ENCODE results near the gene COX10.
"Not testable (repeated sequence)": the region's sequence is repeated elsewhere in the genome, so short reads cannot be mapped to it uniquely, and the experiment has no call there.

COX10 gene

GRCh38 chr17:14190774-14191173 is 121.5 kb downstream of the COX10 start:
- not testable (repeated sequence) for H3K36me3 ChIP-seq (ENCODE audit: insufficient read depth, low read length); H3K9ac ChIP-seq (ENCODE audit: low read depth, low read length); H3K9me3 ChIP-seq (ENCODE audit: control insufficient read depth, insufficient read depth, low read length); H3K4me1 ChIP-seq (ENCODE audit: insufficient read depth, low read length)

DNA sequence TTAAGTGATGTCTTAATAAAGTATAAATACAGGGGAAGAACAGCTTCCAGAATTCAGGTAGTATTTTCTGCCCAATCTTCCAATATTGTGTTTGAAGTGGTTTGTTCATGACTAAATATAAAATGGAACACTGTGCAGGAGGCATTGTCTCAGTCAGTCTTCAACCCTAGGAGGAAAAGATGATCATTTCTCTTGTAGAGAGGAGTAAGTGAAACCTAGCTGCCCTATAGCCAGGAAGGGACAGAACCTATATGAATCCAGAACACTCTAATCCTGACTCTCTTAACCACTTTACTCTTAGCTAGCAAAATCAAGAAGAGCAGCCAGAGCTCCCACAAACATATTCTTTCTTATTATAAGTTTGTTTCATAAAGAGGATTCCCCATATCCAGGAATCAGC is 122.2 kb downstream of the COX10 start:
- not testable (repeated sequence) for H3K36me3 ChIP-seq (ENCODE audit: insufficient read depth, low read length); H3K4me1 ChIP-seq (ENCODE audit: insufficient read depth, low read length); H3K9ac ChIP-seq (ENCODE audit: low read depth, low read length); H3K9me3 ChIP-seq (ENCODE audit: control insufficient read depth, insufficient read depth, low read length)

DNA sequence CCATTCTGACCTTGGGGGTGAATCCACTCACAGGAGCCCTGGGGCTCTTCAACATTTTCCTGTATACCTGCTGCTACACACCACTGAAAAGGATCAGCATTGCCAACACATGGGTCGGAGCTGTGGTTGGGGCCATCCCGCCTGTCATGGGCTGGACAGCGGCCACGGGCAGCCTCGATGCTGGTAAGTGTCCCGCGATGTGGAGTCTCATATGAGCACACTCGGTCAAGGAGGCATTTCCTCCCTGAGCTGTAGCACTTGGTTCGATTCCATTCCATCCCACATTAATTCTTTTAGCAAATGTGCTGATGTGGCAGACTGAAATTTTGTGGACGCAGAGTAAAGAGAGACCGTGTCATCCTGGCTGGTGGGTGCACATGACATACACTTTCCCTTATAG is 122.7 kb downstream of the COX10 start:
- H3K9me3 ChIP-seq (ENCODE audit: control insufficient read depth, insufficient read depth, low read length); H3K4me1 ChIP-seq (ENCODE audit: insufficient read depth, low read length); H3K36me3 ChIP-seq (ENCODE audit: insufficient read depth, low read length); H3K9ac ChIP-seq (ENCODE audit: low read depth, low read length): not testable (repeated sequence)

GRCh38 chr17:14192636-14193344 is 123.5 kb downstream of the COX10 start:
- not testable (repeated sequence) for H3K9ac ChIP-seq (ENCODE audit: low read depth, low read length); H3K9me3 ChIP-seq (ENCODE audit: control insufficient read depth, insufficient read depth, low read length); H3K4me1 ChIP-seq (ENCODE audit: insufficient read depth, low read length); H3K36me3 ChIP-seq (ENCODE audit: insufficient read depth, low read length)

DNA sequence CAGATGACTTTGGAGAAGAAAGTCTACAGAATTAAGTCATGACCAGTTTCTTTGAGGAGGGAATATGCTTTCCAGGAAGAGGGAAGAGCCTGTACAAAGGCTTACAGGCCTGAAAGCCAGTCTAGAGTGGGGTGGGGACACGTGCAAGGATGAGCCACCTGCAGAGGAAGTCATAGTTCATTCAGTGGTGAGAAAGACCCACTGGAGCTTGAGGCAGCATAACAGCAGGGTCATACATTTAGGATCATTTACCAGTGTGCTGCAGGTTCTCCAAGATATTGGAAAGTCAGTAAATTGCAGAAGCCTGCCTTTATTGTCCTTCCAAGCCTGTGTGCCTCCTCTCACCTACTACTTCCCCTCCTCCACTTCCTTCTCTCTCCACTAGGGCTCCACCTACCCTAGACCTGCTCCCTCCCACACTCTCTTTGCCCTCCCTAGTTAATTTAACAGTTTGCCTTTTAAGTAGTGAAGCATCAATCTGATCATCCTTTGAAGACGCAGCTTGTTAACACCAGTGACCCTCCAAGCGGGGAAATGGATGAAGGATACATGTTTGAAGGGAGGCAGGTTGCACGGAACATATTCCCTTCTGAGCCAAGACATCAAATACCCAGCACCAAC is 127.2 kb downstream of the COX10 start:
- Histone ChIP-seq H3K4me1 (ENCODE audit: insufficient read depth, low read length) (peaks cover 2% of the 10 kb centered on the region; the same call in 1 of the 2 replicates), H3K9me3 (ENCODE audit: control insufficient read depth, insufficient read depth, low read length) (no peaks in the 10 kb centered on the region), H3K36me3 (ENCODE audit: insufficient read depth, low read length) (peaks cover 2% of the 10 kb centered on the region; the same call in 1 of the 2 replicates), H3K9ac (ENCODE audit: low read depth, low read length) (no peak overlapping the region)

GRCh38 chr17:14197057-14197456 is 127.8 kb downstream of the COX10 start:
- Histone ChIP-seq H3K9me3 (ENCODE audit: control insufficient read depth, insufficient read depth, low read length) (no peaks in the 10 kb centered on the region), H3K9ac (ENCODE audit: low read depth, low read length) (no peak overlapping the region), H3K36me3 (ENCODE audit: insufficient read depth, low read length) (peaks cover 2% of the 10 kb centered on the region; the same call in 1 of the 2 replicates), H3K4me1 (ENCODE audit: insufficient read depth, low read length) (peaks cover 4% of the 10 kb centered on the region; the same call in 1 of the 2 replicates)

DNA sequence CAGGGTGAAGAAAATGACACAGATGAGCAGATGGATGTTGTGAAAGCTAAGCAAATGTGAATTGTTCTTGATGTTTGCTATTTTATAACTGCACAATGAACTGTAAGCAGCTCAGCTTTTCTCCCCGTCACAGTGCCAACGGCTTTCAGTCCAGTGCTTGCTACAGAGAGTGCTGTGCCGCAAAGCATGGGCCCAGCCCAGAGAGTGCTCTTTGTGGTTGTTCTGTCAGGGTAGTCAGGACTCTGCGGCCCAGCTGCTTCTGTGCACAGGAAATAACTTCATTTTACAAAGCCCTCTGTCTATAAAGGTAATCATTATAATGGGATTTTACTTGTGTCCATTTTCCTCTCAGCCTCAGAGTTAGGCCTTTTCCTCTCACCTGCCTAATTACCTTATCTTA is 128.3 kb downstream of the COX10 start:
- Histone ChIP-seq H3K36me3 (ENCODE audit: insufficient read depth, low read length) (peaks cover 2% of the 10 kb centered on the region; the same call in 1 of the 2 replicates), H3K9me3 (ENCODE audit: control insufficient read depth, insufficient read depth, low read length) (no peaks in the 10 kb centered on the region), H3K4me1 (ENCODE audit: insufficient read depth, low read length) (peaks cover 4% of the 10 kb centered on the region; the same call in 1 of the 2 replicates), H3K9ac (ENCODE audit: low read depth, low read length) (no peak overlapping the region)

DNA sequence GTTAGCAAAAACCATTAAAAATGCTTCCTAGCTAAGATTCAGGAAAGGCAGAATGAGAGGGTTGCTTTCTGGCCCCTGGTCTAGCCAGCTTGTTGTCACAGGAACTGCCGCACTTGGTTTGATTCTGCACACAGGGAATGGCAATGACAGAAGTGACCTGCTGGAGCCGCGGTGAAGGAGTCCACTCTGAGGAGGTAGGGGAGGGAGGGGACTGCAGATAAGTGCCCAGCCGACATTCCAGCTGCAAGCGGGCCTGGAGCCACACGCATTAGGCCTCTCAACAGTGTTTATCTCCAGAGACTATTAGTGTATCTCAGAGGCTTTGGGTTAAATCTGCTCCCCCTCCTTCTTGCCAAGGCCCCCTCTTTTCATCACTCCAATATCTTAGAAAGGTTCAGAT is 128.7 kb downstream of the COX10 start:
- H3K9ac ChIP-seq (ENCODE audit: low read depth, low read length), result no peak overlapping the region
- peaks cover 2% of the 10 kb centered on the region; the same call in 1 of the 2 replicates for H3K36me3 ChIP-seq (ENCODE audit: insufficient read depth, low read length)
- peaks cover 4% of the 10 kb centered on the region; the same call in 1 of the 2 replicates for H3K4me1 ChIP-seq (ENCODE audit: insufficient read depth, low read length)
- H3K9me3 ChIP-seq (ENCODE audit: control insufficient read depth, insufficient read depth, low read length), result no peaks in the 10 kb centered on the region

- Histone ChIP-seq H3K9ac (ENCODE audit: low read depth, low read length) (no peak overlapping the region), H3K36me3 (ENCODE audit: insufficient read depth, low read length) (peaks cover 2% of the 10 kb centered on the region; the same call in 1 of the 2 replicates), H3K4me1 (ENCODE audit: insufficient read depth, low read length) (peaks cover 4% of the 10 kb centered on the region; the same call in 1 of the 2 replicates), H3K9me3 (ENCODE audit: control insufficient read depth, insufficient read depth, low read length) (no peaks in the 10 kb centered on the region)
These were observed 129.3 kb downstream of the COX10 start for GRCh38 chr17:14198575-14198974.

- H3K36me3 ChIP-seq (ENCODE audit: insufficient read depth, low read length), result peaks cover 2% of the 10 kb centered on the region; the same call in 1 of the 2 replicates
- H3K9me3 ChIP-seq (ENCODE audit: control insufficient read depth, insufficient read depth, low read length), result no peaks in the 10 kb centered on the region
- peaks cover 4% of the 10 kb centered on the region; the same call in 1 of the 2 replicates for H3K4me1 ChIP-seq (ENCODE audit: insufficient read depth, low read length)
- no peak overlapping the region for H3K9ac ChIP-seq (ENCODE audit: low read depth, low read length)
These were observed 130.3 kb downstream of the COX10 start for GRCh38 chr17:14199601-14200000.

DNA sequence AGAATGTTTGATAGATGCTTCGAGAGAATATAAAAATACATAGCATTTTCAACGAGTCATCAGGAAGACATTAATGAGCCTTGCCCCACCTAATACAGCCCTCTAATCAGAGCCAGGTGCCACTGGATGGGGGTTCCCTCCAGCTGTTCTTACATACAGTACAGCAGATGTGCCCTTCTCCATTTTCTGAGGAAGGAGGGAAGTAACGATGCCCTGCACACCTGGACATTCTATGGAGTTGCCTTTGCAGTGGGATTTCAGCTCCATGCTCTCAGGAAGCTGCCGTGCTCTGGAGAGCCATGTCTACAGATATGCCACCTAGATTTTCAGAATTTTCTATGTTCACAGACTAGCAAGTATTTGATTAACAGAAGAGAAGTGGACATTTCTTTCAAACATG is 131.1 kb downstream of the COX10 start:
- H3K4me1 ChIP-seq (ENCODE audit: insufficient read depth, low read length), result peaks cover 4% of the 10 kb centered on the region; the same call in 1 of the 2 replicates

GRCh38 chr17:14201021-14201987 is 132.0 kb downstream of the COX10 start:
- Histone ChIP-seq H3K36me3 (ENCODE audit: insufficient read depth, low read length) (peaks cover 2% of the 10 kb centered on the region; the same call in 1 of the 2 replicates), H3K9me3 (ENCODE audit: control insufficient read depth, insufficient read depth, low read length) (no peaks in the 10 kb centered on the region)

More for the DNA sequence above, 131.1 kb downstream of the COX10 start:
- Histone ChIP-seq H3K9me3 (ENCODE audit: control insufficient read depth, insufficient read depth, low read length) (no peaks in the 10 kb centered on the region), H3K36me3 (ENCODE audit: insufficient read depth, low read length) (peaks cover 2% of the 10 kb centered on the region; the same call in 1 of the 2 replicates), H3K9ac (ENCODE audit: low read depth, low read length) (no peak overlapping the region)

GRCh38 chr17:14201988-14202380 is 132.7 kb downstream of the COX10 start:
- H3K36me3 ChIP-seq (ENCODE audit: insufficient read depth, low read length), result no peaks in the 10 kb centered on the region
- no peaks in the 10 kb centered on the region for H3K9me3 ChIP-seq (ENCODE audit: control insufficient read depth, insufficient read depth, low read length)
- peaks cover 4% of the 10 kb centered on the region; the same call in 1 of the 2 replicates for H3K4me1 ChIP-seq (ENCODE audit: insufficient read depth, low read length)
- no peak overlapping the region for H3K9ac ChIP-seq (ENCODE audit: low read depth, low read length)

More at GRCh38 chr17:14201021-14201987, 132.0 kb downstream of the COX10 start:
- Histone ChIP-seq H3K9ac (ENCODE audit: low read depth, low read length) (no peak overlapping the region), H3K4me1 (ENCODE audit: insufficient read depth, low read length) (peaks cover 4% of the 10 kb centered on the region; the same call in 1 of the 2 replicates)
